HEK293 (cell line): ENCODE results near the gene CCSER2.

Source experiments
- CTCF ChIA-PET: fragments of 350-600 bp; formaldehyde crosslinking; extraction: SDS; loops from one replicate; lab custom pipeline; 2021; ENCODE audit warnings: antibody characterized with exemption; lab: Yijun Ruan, JAX
- POLR2A ChIA-PET: fragments of 300-600 bp; formaldehyde crosslinking; extraction: SDS; loops from one replicate; lab custom pipeline; 2020; ENCODE audit warnings: antibody characterized with exemption, inconsistent platforms; lab: Yijun Ruan, JAX
- H3K27ac ChIP-seq: fragments of 200-500 bp; sonication (Bioruptor generic); 2 replicates; pipeline ENCODE4 v1.5.1; 2014; ENCODE audit warnings: low read depth, low read length, control low read depth, inconsistent platforms; ENCODE audit errors: extremely low read depth
- H3K36me3 ChIP-seq, 2 experiments: fragments of 200-500 bp in 1 of 2; sonication (Bioruptor generic) in 1 of 2; 1 replicate in 1 of 2; 2 replicates in 1 of 2; pipeline ENCODE4 v1.5.1; 2014 to 2017; ENCODE audit warnings: inconsistent platforms in 2 of 2, low read length in 2 of 2; ENCODE audit not compliant: control insufficient read depth in 2 of 2, insufficient read depth in 1 of 2
- H3K4me1 ChIP-seq: fragments of 200-500 bp; sonication (Bioruptor generic); 2 replicates; pipeline ENCODE4 v1.5.1; 2014; ENCODE audit warnings: mild to moderate bottlenecking, low read length, inconsistent platforms; ENCODE audit not compliant: control insufficient read depth, insufficient read depth
- H3K4me3 ChIP-seq: 2 replicates; pipeline ENCODE4 v1.5.1; 2011; ENCODE audit warnings: low read depth, mild to moderate bottlenecking, control low read depth, low read length, moderate library complexity
- H3K9me3 ChIP-seq: fragments of 200-500 bp; sonication (Bioruptor generic); 2 replicates; pipeline ENCODE4 v1.5.1; 2014; ENCODE audit warnings: low read depth, low read length, inconsistent platforms; ENCODE audit not compliant: control insufficient read depth, insufficient read depth
- AEBP2 ChIP-seq: fragments of 450-650 bp; formaldehyde crosslinking; IDR thresholded peaks from 2 replicates; pipeline ENCODE4 v1.5.1; 2016; ENCODE audit warnings: missing biosample characterization, missing genetic modification characterization, borderline replicate concordance
- BCL11B ChIP-seq: fragments of 450-650 bp; formaldehyde crosslinking; IDR thresholded peaks from 2 replicates; pipeline ENCODE4 v1.5.1; 2016; ENCODE audit warnings: low read depth, missing biosample characterization, missing genetic modification characterization
- GLI2 ChIP-seq: fragments of 450-650 bp; formaldehyde crosslinking; IDR thresholded peaks from 2 replicates; pipeline ENCODE4; 2017; ENCODE audit warnings: missing biosample characterization, missing genetic modification characterization, low read depth, borderline replicate concordance
- KLF8 ChIP-seq: fragments of 450-650 bp; formaldehyde crosslinking; IDR thresholded peaks from 2 replicates; pipeline ENCODE4 v1.5.1; 2016; ENCODE audit warnings: missing biosample characterization, missing genetic modification characterization
- PRDM1 ChIP-seq: fragments of 450-650 bp; formaldehyde crosslinking; IDR thresholded peaks from 2 replicates; pipeline ENCODE4; 2016; ENCODE audit warnings: missing biosample characterization, missing genetic modification characterization
- SCRT2 ChIP-seq: fragments of 450-650 bp; formaldehyde crosslinking; IDR thresholded peaks from 2 replicates; pipeline ENCODE4 v1.5.1; 2016; ENCODE audit warnings: missing biosample characterization, missing genetic modification characterization
- SP7 ChIP-seq: fragments of 450-650 bp; formaldehyde crosslinking; IDR thresholded peaks from 2 replicates; pipeline ENCODE4 v1.5.1; 2016; ENCODE audit warnings: missing biosample characterization, missing genetic modification characterization
- ZBTB1 ChIP-seq: fragments of 450-650 bp; formaldehyde crosslinking; IDR thresholded peaks from 2 replicates; pipeline ENCODE4 v1.5.1; 2016; ENCODE audit warnings: missing biosample characterization, missing genetic modification characterization
- ZEB2 ChIP-seq: fragments of 450-650 bp; formaldehyde crosslinking; IDR thresholded peaks from 2 replicates; pipeline ENCODE4 v1.5.1; 2016; ENCODE audit warnings: missing biosample characterization, missing genetic modification characterization
- ZFP3 ChIP-seq: fragments of 450-650 bp; formaldehyde crosslinking; IDR thresholded peaks from 2 replicates; pipeline ENCODE4 v1.5.1; 2016; ENCODE audit warnings: low read depth, missing biosample characterization, missing genetic modification characterization
- ZIC2 ChIP-seq: fragments of 450-650 bp; formaldehyde crosslinking; IDR thresholded peaks from 2 replicates; pipeline ENCODE4 v1.5.1; 2016; ENCODE audit warnings: missing biosample characterization, missing genetic modification characterization
- ZNF121 ChIP-seq: fragments of 450-650 bp; formaldehyde crosslinking; IDR thresholded peaks from 2 replicates; pipeline ENCODE4 v1.5.1; 2016; ENCODE audit warnings: missing biosample characterization, missing genetic modification characterization
- ZNF174 ChIP-seq: fragments of 450-650 bp; formaldehyde crosslinking; IDR thresholded peaks from 2 replicates; pipeline ENCODE4 v1.5.0; 2017; ENCODE audit warnings: missing biosample characterization, mild to moderate bottlenecking, missing genetic modification characterization
- ZNF19 ChIP-seq: fragments of 450-650 bp; formaldehyde crosslinking; IDR thresholded peaks from 2 replicates; pipeline ENCODE4; 2016; ENCODE audit warnings: missing biosample characterization, missing genetic modification characterization, low read depth
- ZNF202 ChIP-seq: fragments of 450-650 bp; formaldehyde crosslinking; IDR thresholded peaks from 2 replicates; pipeline ENCODE4 v1.5.1; 2016; ENCODE audit warnings: missing biosample characterization, missing genetic modification characterization, borderline replicate concordance
- ZNF239 ChIP-seq: fragments of 450-650 bp; formaldehyde crosslinking; IDR thresholded peaks from 2 replicates; pipeline ENCODE4 v1.5.1; 2016; ENCODE audit warnings: missing biosample characterization, missing genetic modification characterization
- ZNF302 ChIP-seq: fragments of 450-650 bp; formaldehyde crosslinking; IDR thresholded peaks from 2 replicates; pipeline ENCODE4 v1.5.1; 2016; ENCODE audit warnings: missing biosample characterization, missing genetic modification characterization, low read depth
- ZNF335 ChIP-seq: fragments of 450-650 bp; formaldehyde crosslinking; conservative IDR thresholded peaks from 2 replicates; pipeline ENCODE4 v1.5.1; 2016; ENCODE audit warnings: missing biosample characterization, missing genetic modification characterization
- ZNF362 ChIP-seq: fragments of 450-650 bp; formaldehyde crosslinking; IDR thresholded peaks from 2 replicates; pipeline ENCODE4 v1.5.1; 2016; ENCODE audit warnings: missing biosample characterization, missing genetic modification characterization
- ZNF366 ChIP-seq: fragments of 450-650 bp; formaldehyde crosslinking; conservative IDR thresholded peaks from 2 replicates; pipeline ENCODE4 v1.5.1; 2016; ENCODE audit warnings: missing biosample characterization, missing genetic modification characterization
- ZNF394 ChIP-seq: fragments of 450-650 bp; formaldehyde crosslinking; IDR thresholded peaks from 2 replicates; pipeline ENCODE4 v1.5.1; 2016; ENCODE audit warnings: missing biosample characterization, missing genetic modification characterization, mild to moderate bottlenecking, moderate library complexity, borderline replicate concordance
- ZNF513 ChIP-seq: fragments of 450-650 bp; IDR thresholded peaks from 2 replicates; pipeline ENCODE4 v1.5.1; 2018; ENCODE audit warnings: missing biosample characterization, missing genetic modification characterization
- ZNF514 ChIP-seq: fragments of 450-650 bp; formaldehyde crosslinking; IDR thresholded peaks from 2 replicates; pipeline ENCODE4 v1.5.1; 2016; ENCODE audit warnings: missing biosample characterization, missing genetic modification characterization
- ZNF521 ChIP-seq: fragments of 450-650 bp; formaldehyde crosslinking; IDR thresholded peaks from 2 replicates; pipeline ENCODE4 v1.5.1; 2017; ENCODE audit warnings: missing biosample characterization, mild to moderate bottlenecking, missing genetic modification characterization
- ZNF600 ChIP-seq: fragments of 450-650 bp; formaldehyde crosslinking; IDR thresholded peaks from 2 replicates; pipeline ENCODE4 v1.5.1; 2016; ENCODE audit warnings: missing biosample characterization, missing genetic modification characterization
- ZNF629 ChIP-seq: fragments of 450-650 bp; formaldehyde crosslinking; IDR thresholded peaks from 2 replicates; pipeline ENCODE4 v1.5.1; 2017; ENCODE audit warnings: missing biosample characterization, missing genetic modification characterization
- ZNF664 ChIP-seq: fragments of 450-650 bp; formaldehyde crosslinking; IDR thresholded peaks from 2 replicates; pipeline ENCODE4 v1.5.1; 2016; ENCODE audit warnings: missing biosample characterization, missing genetic modification characterization
- ZSCAN30 ChIP-seq: fragments of 450-650 bp; IDR thresholded peaks from 2 replicates; pipeline ENCODE4 v1.5.1; 2018; ENCODE audit warnings: missing biosample characterization, mild to moderate bottlenecking, missing genetic modification characterization, moderate library complexity
- TF ChIP-seq, protein P1 (sequence below): fragments of 450-650 bp; formaldehyde crosslinking; IDR thresholded peaks from 2 replicates; pipeline ENCODE4 v1.5.1; 2017; ENCODE audit warnings: missing biosample characterization, missing genetic modification characterization
- TF ChIP-seq, protein P2 (sequence below): fragments of 450-650 bp; formaldehyde crosslinking; IDR thresholded peaks from 2 replicates; pipeline ENCODE4 v1.5.1; 2017; ENCODE audit warnings: missing biosample characterization, missing genetic modification characterization

The CCSER2 gene

DNA sequence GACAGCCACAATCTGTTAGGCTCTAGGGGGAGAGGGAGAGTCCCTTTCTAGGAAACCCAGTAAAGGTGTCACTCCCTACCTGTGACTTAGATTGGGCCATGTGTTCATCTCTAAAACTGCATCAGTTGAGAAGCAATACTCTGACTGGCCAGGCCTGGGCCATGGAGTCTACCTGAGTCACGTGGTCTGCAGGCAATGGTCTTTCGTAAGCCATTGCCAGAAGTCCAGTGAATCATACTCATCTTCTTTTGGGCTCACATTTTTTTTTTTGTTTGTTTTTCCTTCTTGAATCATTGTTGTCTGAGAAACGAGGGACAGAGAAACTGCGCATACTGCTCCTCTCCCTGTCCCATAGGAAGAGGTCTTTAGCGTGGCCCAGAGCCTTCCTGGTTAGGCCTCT, 215.6 kb downstream of the CCSER2 start (continued):
- TF ChIP-seq SP7 (tag by site-specific recombination): no peak
- no peak for TF ChIP-seq ZFP3
- TF ChIP-seq, protein P1, sequence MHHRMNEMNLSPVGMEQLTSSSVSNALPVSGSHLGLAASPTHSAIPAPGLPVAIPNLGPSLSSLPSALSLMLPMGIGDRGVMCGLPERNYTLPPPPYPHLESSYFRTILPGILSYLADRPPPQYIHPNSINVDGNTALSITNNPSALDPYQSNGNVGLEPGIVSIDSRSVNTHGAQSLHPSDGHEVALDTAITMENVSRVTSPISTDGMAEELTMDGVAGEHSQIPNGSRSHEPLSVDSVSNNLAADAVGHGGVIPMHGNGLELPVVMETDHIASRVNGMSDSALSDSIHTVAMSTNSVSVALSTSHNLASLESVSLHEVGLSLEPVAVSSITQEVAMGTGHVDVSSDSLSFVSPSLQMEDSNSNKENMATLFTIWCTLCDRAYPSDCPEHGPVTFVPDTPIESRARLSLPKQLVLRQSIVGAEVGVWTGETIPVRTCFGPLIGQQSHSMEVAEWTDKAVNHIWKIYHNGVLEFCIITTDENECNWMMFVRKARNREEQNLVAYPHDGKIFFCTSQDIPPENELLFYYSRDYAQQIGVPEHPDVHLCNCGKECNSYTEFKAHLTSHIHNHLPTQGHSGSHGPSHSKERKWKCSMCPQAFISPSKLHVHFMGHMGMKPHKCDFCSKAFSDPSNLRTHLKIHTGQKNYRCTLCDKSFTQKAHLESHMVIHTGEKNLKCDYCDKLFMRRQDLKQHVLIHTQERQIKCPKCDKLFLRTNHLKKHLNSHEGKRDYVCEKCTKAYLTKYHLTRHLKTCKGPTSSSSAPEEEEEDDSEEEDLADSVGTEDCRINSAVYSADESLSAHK (tag by site-specific recombination): no peak
- TF ChIP-seq ZNF174 (tag by site-specific recombination): no peak
- TF ChIP-seq ZNF664 (tag by site-specific recombination): no peak
- TF ChIP-seq AEBP2: no peak
- no peak for TF ChIP-seq KLF8 (tag by site-specific recombination)
- TF ChIP-seq ZBTB1 (tag by site-specific recombination): no peak
- no peak for TF ChIP-seq ZNF514 (tag by site-specific recombination)
- no peak for TF ChIP-seq ZNF19 (tag by site-specific recombination)
- no peak for TF ChIP-seq ZNF366
- TF ChIP-seq, protein P2, sequence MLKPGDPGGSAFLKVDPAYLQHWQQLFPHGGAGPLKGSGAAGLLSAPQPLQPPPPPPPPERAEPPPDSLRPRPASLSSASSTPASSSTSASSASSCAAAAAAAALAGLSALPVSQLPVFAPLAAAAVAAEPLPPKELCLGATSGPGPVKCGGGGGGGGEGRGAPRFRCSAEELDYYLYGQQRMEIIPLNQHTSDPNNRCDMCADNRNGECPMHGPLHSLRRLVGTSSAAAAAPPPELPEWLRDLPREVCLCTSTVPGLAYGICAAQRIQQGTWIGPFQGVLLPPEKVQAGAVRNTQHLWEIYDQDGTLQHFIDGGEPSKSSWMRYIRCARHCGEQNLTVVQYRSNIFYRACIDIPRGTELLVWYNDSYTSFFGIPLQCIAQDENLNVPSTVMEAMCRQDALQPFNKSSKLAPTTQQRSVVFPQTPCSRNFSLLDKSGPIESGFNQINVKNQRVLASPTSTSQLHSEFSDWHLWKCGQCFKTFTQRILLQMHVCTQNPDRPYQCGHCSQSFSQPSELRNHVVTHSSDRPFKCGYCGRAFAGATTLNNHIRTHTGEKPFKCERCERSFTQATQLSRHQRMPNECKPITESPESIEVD: no peak
- no peak for TF ChIP-seq ZNF629 (tag by site-specific recombination)

DNA sequence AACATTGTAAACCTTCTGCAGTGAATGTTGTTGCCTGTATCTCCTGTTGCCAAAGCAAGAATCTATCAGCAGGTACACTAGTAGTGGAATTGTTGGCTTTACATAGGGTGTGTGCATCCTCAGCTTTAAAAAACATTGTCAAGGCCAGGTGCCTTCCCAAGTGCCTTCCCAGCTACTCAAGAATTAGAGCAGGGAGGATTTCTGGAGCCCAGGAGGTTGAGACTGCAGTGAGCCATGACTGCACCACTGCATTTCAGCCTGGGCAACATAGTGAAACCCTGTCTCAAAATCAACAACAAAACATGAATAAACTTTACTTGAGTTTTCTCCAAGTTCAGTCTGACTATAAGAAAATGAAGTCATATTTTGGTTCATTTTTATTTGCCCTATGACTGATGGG, 217.3 kb downstream of the CCSER2 start:
- Histone ChIP-seq H3K4me1 (no peaks in the 10 kb centered on the region), H3K36me3 (no peaks in the 10 kb centered on the region), H3K9me3 (no peaks in the 10 kb centered on the region), H3K4me3 (no peak overlapping the region), H3K27ac (no peak overlapping the region)
- no peak for TF ChIP-seq SCRT2 (tag by site-specific recombination)
- no peak for TF ChIP-seq ZNF202 (tag by site-specific recombination)
- TF ChIP-seq ZNF121: no peak
- TF ChIP-seq ZSCAN30: no peak
- no peak for TF ChIP-seq GLI2 (tag by site-specific recombination)
- TF ChIP-seq ZNF521 (tag by site-specific recombination): no peak
- no peak for TF ChIP-seq ZFP3
- TF ChIP-seq ZNF362 (tag by site-specific recombination): no peak
- no peak for TF ChIP-seq ZNF239 (tag by site-specific recombination)
- no peak for TF ChIP-seq PRDM1 (tag by site-specific recombination)
- no peak for TF ChIP-seq ZNF513
- no peak for TF ChIP-seq ZEB2 (tag by site-specific recombination)
- TF ChIP-seq ZNF394 (tag by site-specific recombination): no peak
- TF ChIP-seq ZNF600 (tag by site-specific recombination): no peak
- TF ChIP-seq ZNF302 (tag by site-specific recombination): no peak
- no peak for TF ChIP-seq ZNF335 (tag by site-specific recombination)
- TF ChIP-seq ZIC2 (tag by site-specific recombination): no peak
- no peak for TF ChIP-seq BCL11B (tag by site-specific recombination)
- ChIA-PET POLR2A (no interaction called here), CTCF (no interaction called here)
